K562 (cell line): Measurements from ENCODE around the gene TAL1. TPM values are rescaled to one million over a fixed set of nuclear protein-coding genes. Genes with fewer than 3 reads are reported as not detected.

Experiments
- ADNP ChIP-seq: fragments of 200-800 bp; sonication (Bioruptor generic); IDR thresholded peaks from 2 replicates; pipeline ENCODE4 v1.6.1; 2016; ENCODE audit warnings: missing genetic modification characterization, missing compliant biosample characterization
- BHLHE40 ChIP-seq: IDR thresholded peaks from 2 replicates; pipeline ENCODE4 v1.6.1; 2011; ENCODE audit warnings: low read length, improper control_type of control experiment
- CHD2 ChIP-seq: IDR thresholded peaks from 2 replicates; pipeline ENCODE4 v1.6.1; 2011; ENCODE audit warnings: low read depth, low read length
- CREB1 ChIP-seq, 2 experiments: sonication (generic) in 1 of 2; formaldehyde crosslinking in 1 of 2; IDR thresholded peaks; 2 replicates each; pipeline versions ENCODE4 v1.6.1 to v1.8.0; 2012 to 2022; ENCODE audit warnings: inconsistent platforms in 1 of 2, mild to moderate bottlenecking in 1 of 2, missing genetic modification reagents in 1 of 2, moderate library complexity in 1 of 2
- DACH1 ChIP-seq: fragments of 450-650 bp; IDR thresholded peaks from 2 replicates; pipeline ENCODE4 v1.6.1; 2018; ENCODE audit not compliant: partially characterized antibody
- DPF2 ChIP-seq: fragments of 450-650 bp; IDR thresholded peaks from 2 replicates; pipeline ENCODE4 v1.6.1; 2016
- ELF1 ChIP-seq: fragments of 200-800 bp; sonication (Bioruptor generic); IDR thresholded peaks from 2 replicates; pipeline ENCODE4 v1.6.1; 2016; ENCODE audit warnings: missing genetic modification characterization, missing compliant biosample characterization
- FOXK1 ChIP-seq: sonication (generic); formaldehyde crosslinking; IDR thresholded peaks from 2 replicates; pipeline ENCODE4 v1.8.0; 2022; ENCODE audit warnings: missing genetic modification reagents, mild to moderate bottlenecking, borderline replicate concordance
- LCOR ChIP-seq: sonication (generic); formaldehyde crosslinking; IDR thresholded peaks from 2 replicates; pipeline ENCODE4 v1.8.0; 2022; ENCODE audit warnings: mild to moderate bottlenecking, missing genetic modification reagents
- MAX ChIP-seq: sonication (generic); formaldehyde crosslinking; IDR thresholded peaks from 2 replicates; pipeline ENCODE4 v1.9.0; 2022; ENCODE audit warnings: mild to moderate bottlenecking, missing genetic modification reagents
- NRF1 ChIP-seq, 2 experiments: fragments of 450-650 bp; IDR thresholded peaks in 1 of 2; conservative IDR thresholded peaks in 1 of 2; 2 replicates each; pipeline ENCODE4 v1.6.1; 2014; ENCODE audit warnings: mild to moderate bottlenecking in 2 of 2
- PTTG1 ChIP-seq: fragments of 450-650 bp; IDR thresholded peaks from 2 replicates; pipeline ENCODE4 v1.6.1; 2016; ENCODE audit warnings: low read depth, mild to moderate bottlenecking, missing genetic modification characterization, missing compliant biosample characterization
- RCOR1 ChIP-seq, 2 experiments: IDR thresholded peaks; 2 replicates each; pipeline ENCODE4 v1.6.1; 2012; ENCODE audit warnings: low read depth in 2 of 2, low read length in 2 of 2, borderline replicate concordance in 1 of 2, improper control_type of control experiment in 1 of 2
- SAFB2 ChIP-seq: fragments of 200-400 bp; formaldehyde crosslinking; IDR thresholded peaks from 2 replicates; pipeline ENCODE4 v1.6.1; 2018; ENCODE audit warnings: borderline replicate concordance, low read length, low read depth, moderate library complexity; ENCODE audit not compliant: severe bottlenecking
- SPI1 ChIP-seq: IDR thresholded peaks from 2 replicates; pipeline ENCODE4 v1.6.1; 2011; ENCODE audit warnings: low read depth, low read length, control low read depth, borderline replicate concordance
- TRIM28 ChIP-seq: fragments of 450-650 bp; IDR thresholded peaks from 2 replicates; pipeline ENCODE4 v1.6.1; 2017
- USF1 ChIP-seq: sonication (generic); formaldehyde crosslinking; IDR thresholded peaks from 2 replicates; pipeline ENCODE4 v1.9.0; 2022; ENCODE audit warnings: mild to moderate bottlenecking, missing genetic modification reagents
- YY1 ChIP-seq, 3 experiments: IDR thresholded peaks; 2 replicates each; pipeline ENCODE4 v1.6.1; 2011; ENCODE audit warnings: low read length in 2 of 3, mild to moderate bottlenecking in 2 of 3, moderate library complexity in 2 of 3, borderline replicate concordance in 1 of 3, control low read depth in 1 of 3, low read depth in 1 of 3; ENCODE audit not compliant: insufficient read depth in 3 of 3, insufficient replicate concordance in 2 of 3, control insufficient read depth in 1 of 3, insufficient read length in 1 of 3; ENCODE audit errors: extremely low read depth in 1 of 3
- ZNF175 ChIP-seq: fragments of 200-800 bp; sonication (Bioruptor generic); IDR thresholded peaks from 2 replicates; pipeline ENCODE4 v1.6.1; 2016; ENCODE audit warnings: low read depth, mild to moderate bottlenecking, missing genetic modification characterization, missing compliant biosample characterization
- ZNF589 ChIP-seq: fragments of 200-800 bp; sonication (Bioruptor generic); IDR thresholded peaks from 2 replicates; pipeline ENCODE4 v1.6.1; 2016; ENCODE audit warnings: low read depth, missing genetic modification characterization, missing compliant biosample characterization
- ZNF592 ChIP-seq: fragments of 450-650 bp; IDR thresholded peaks from 2 replicates; pipeline ENCODE4 v1.6.1; 2017; ENCODE audit warnings: antibody characterized with exemption, mild to moderate bottlenecking
- polyA plus RNA-seq, 8 experiments: library from polyadenylated mRNA; depleted of rRNA in 4 of 8; stranded (reverse) in 5 of 8; unstranded in 3 of 8; fragments of >200 nt; fragmentation: Nextera tagmentation in 2 of 8; fragmentation: Illumina TruSeq in 1 of 8; extraction: Ambion mirVana in 2 of 8; extraction: Trizol in 1 of 8; gene quantifications; 2 replicates each; pipeline versions ENCODE4 v1.2.1 to v1.2.3, GENCODE V29; 2011 to 2014; ENCODE audit warnings: inconsistent platforms in 1 of 8, missing spikeins in 1 of 8
- total RNA-seq, 7 experiments: library from RNA; depleted of rRNA in 6 of 7; stranded (reverse); fragments of >200 nt in 6 of 7; fragmentation: Illumina TruSeq in 2 of 7; extraction: Trizol in 2 of 7; gene quantifications; 2 replicates each; pipeline versions ENCODE4 v1.2.1 to v1.2.3, GENCODE V29; 2011 to 2021; ENCODE audit warnings: low replicate concordance in 1 of 7

Gene TAL1
- total and polyA plus RNA-seq, 9 of the 15 experiments (the other 6 are each of a cell fraction or from before 2014, with no cell fraction given) = 18.5 to 106 (median 59.7) TPM

- TF ChIP-seq ZNF592 (peak; percentile 74), MAX (CRISPR knock-in tag) (peak; percentile 42), CREB1 (IDR thresholded peaks at IDR 0.05) (no peak), CREB1 (CRISPR knock-in tag; IDR thresholded peaks at IDR 0.05) (0 out of 2 replicates have a peak, but pooled peaks have one; percentile 20), ELF1 (tag) (no peak), CHD2 (0 out of 2 replicates have a peak, but pooled peaks have one; percentile 32), SAFB2 (no peak), RCOR1 (IDR thresholded peaks at IDR 0.05; ENCODE audit: borderline replicate concordance in 1 of 2, low read depth in 2 of 2, low read length in 2 of 2) (peak; percentile 72 to 88; a peak in 3 of 4 replicates), BHLHE40 (peak; percentile 60; the same call in 1 of the 2 replicates), ZNF589 (CRISPR knock-in tag) (no peak), FOXK1 (peak; percentile 73; the same call in 1 of the 2 replicates), USF1 (CRISPR knock-in tag) (0 out of 2 replicates have a peak, but pooled peaks have one; percentile 2), NRF1 (conservative IDR thresholded peaks at IDR 0.05 in 1 of 2, IDR thresholded peaks at IDR 0.05 in 1 of 2) (no peak; a peak in 1 of 4 replicates), YY1 (IDR thresholded peaks at IDR 0.05; ENCODE audit: borderline replicate concordance in 1 of 3, control insufficient read depth in 1 of 3, extremely low read depth in 1 of 3, insufficient read depth in 3 of 3, insufficient read length in 1 of 3, insufficient replicate concordance in 2 of 3, low read depth in 1 of 3, low read length in 2 of 3) (peak in 2 of 3 experiments; percentile 69 to 82), LCOR (peak; percentile 68; the same call in 1 of the 2 replicates), TRIM28 (peak; percentile 36; the same call in 1 of the 2 replicates), PTTG1 (tag) (no peak), DACH1 (peak; percentile 38), DPF2 (peak; percentile 39; the same call in 1 of the 2 replicates), ADNP (tag) (no peak), ZNF175 (CRISPR knock-in tag) (no peak), SPI1 (peak; percentile 66)
Measured at GRCh38 chr1:47192458-47193384, 39.3 kb downstream of the TAL1 start (continued).
